ENCODE data around the gene ALOXE3.

ALOXE3 gene

DNA sequence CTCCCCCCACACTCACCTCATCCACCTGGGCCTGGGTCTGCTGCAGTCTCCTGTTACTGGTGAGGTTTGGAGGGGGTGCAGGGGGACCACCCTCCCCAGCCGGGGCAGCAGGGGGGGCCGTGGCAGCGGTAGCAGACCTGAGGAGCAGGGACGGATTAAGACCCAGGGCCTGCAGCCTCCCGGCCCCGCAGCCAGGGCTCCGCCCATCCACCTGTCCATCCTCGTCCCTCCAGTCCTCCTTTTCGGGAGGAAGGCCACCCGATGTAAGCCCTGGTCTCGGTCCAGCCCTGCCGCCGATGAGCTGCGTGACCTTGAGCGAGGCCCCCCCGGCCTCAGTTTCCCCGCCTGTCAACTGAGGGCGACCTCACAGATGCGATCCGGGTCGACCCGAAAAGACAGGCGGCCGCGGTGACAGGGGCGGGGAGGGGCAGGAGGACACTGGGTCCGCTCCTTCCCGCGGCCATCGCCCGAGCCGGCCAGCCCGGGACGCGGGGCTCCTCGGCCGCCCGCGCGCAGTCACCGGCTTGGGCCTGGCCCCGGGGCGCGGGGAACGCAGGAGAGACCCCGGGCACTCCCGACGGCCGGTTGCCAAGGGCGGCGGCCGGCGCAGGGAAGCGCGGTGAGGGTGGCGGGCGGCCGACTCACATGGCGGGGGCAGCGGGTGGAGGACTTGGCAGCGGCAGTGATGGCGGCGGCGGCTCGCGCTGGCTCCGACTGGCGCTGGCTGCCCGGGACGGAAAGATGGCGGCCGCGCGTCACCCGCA, 44.1 kb upstream of the ALOXE3 start, which contains the start of gene VAMP2:
VAMP2 (minus strand) TSS at position 716 of the 764 bp plus-strand sequence; CDS start at position 647, 69 bp downstream.
- peak within 1 kb of the TSS; percentile 98 for H3K4me2 ChIP-seq (ENCODE audit: low read depth, low read length, poor library complexity, severe bottlenecking)
- no peaks in the 10 kb centered on the region for H3K9me3 ChIP-seq (ENCODE audit: insufficient read depth, low read depth, low read length)
- H3F3A ChIP-seq (ENCODE audit: low read depth): peaks cover 7% of the 10 kb centered on the region; the same call in 1 of the 2 replicates
- H3K9ac ChIP-seq (ENCODE audit: low read depth, low read length, poor library complexity, severe bottlenecking): peak within 1 kb of the TSS; percentile 94
- H3K79me2 ChIP-seq (ENCODE audit: insufficient read depth, low read length): peaks cover 40% of the 10 kb centered on the region
- TF ChIP-seq, protein P1, sequence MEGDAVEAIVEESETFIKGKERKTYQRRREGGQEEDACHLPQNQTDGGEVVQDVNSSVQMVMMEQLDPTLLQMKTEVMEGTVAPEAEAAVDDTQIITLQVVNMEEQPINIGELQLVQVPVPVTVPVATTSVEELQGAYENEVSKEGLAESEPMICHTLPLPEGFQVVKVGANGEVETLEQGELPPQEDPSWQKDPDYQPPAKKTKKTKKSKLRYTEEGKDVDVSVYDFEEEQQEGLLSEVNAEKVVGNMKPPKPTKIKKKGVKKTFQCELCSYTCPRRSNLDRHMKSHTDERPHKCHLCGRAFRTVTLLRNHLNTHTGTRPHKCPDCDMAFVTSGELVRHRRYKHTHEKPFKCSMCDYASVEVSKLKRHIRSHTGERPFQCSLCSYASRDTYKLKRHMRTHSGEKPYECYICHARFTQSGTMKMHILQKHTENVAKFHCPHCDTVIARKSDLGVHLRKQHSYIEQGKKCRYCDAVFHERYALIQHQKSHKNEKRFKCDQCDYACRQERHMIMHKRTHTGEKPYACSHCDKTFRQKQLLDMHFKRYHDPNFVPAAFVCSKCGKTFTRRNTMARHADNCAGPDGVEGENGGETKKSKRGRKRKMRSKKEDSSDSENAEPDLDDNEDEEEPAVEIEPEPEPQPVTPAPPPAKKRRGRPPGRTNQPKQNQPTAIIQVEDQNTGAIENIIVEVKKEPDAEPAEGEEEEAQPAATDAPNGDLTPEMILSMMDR (conservative IDR thresholded peaks at IDR 0.05; ENCODE audit: low read length): no peak
- no peak for TF ChIP-seq EZH2phosphoT487 (IDR thresholded peaks at IDR 0.05; ENCODE audit: borderline replicate concordance)
- peaks cover 36% of the 10 kb centered on the region for H3K4me1 ChIP-seq (ENCODE audit: insufficient read depth, low read length, poor library complexity, severe bottlenecking)
- peaks cover 42% of the 10 kb centered on the region for H4K20me1 ChIP-seq (ENCODE audit: insufficient read depth, low read length, poor library complexity, severe bottlenecking)
- peaks cover 4% of the 10 kb centered on the region for H3K27me3 ChIP-seq (ENCODE audit: insufficient read depth, low read length, poor library complexity, severe bottlenecking)
- H3K36me3 ChIP-seq (ENCODE audit: insufficient read depth, low read length): no peaks in the 10 kb centered on the region
- H3K9me2 ChIP-seq (replicated peaks; ENCODE audit: low read depth, low read length): no peaks in the 10 kb centered on the region
- peak within 1 kb of the TSS; percentile 95 for H2AFZ ChIP-seq (ENCODE audit: low read length)
- H3K4me3 ChIP-seq (ENCODE audit: low read length, poor library complexity, severe bottlenecking): peak within 1 kb of the TSS; percentile 100

DNA sequence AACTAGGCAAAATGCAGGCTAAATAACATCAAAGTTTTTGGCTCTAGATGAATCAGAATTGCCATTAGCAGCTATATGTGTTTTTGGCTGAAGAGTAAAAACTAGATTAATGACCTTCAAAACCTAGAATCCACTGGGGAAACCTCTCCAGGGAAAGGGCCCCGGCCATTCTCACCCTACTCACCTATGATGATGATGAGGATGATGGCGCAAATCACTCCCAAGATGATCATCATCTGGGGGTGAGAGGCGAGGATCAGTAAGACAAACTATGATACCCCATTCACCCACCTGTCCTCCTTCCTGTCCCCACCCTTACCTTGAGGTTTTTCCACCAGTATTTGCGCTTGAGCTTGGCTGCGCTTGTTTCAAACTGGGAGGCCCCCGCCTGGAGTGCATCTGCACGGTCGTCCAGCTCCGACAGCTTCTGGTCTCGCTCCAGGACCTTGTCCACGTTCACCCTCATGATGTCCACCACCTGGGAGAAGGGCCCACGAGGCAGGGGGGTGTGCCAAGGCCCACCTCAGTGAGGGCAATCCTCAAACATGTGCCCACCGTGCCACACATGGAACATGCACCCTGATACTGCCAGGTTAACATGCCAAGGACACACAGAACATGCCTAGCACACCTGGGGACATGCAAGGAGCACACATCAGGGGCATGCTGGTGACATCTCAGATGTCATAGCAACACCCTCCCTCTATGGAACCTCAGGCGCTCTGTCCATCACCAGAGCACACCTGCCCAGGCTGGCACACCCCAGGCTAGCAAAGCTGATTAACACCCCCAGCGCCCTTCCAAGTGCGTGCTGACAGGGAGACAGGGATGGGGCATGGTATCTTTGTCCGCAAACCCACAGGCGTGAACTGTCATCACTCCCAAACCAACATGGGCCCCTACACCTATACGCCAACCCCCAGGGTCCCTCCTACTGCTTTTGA, 43.2 kb upstream of the ALOXE3 start:
- H3K9me2 ChIP-seq (replicated peaks; ENCODE audit: low read depth, low read length): no peaks in the 10 kb centered on the region
- H3K9me3 ChIP-seq (ENCODE audit: insufficient read depth, low read depth, low read length): no peaks in the 10 kb centered on the region
- peak overlapping the region; percentile 94 for H3K9ac ChIP-seq (ENCODE audit: low read depth, low read length, poor library complexity, severe bottlenecking)
- H3K27me3 ChIP-seq (ENCODE audit: insufficient read depth, low read length, poor library complexity, severe bottlenecking): peaks cover 4% of the 10 kb centered on the region
- no peak overlapping the region for H2AFZ ChIP-seq (ENCODE audit: low read length)
- H3K4me3 ChIP-seq (ENCODE audit: low read length, poor library complexity, severe bottlenecking): peak overlapping the region; percentile 100
- no peaks in the 10 kb centered on the region for H3K36me3 ChIP-seq (ENCODE audit: insufficient read depth, low read length)
- TF ChIP-seq, protein P1 (conservative IDR thresholded peaks at IDR 0.05; ENCODE audit: low read length): no peak
- no peak for TF ChIP-seq EZH2phosphoT487 (IDR thresholded peaks at IDR 0.05; ENCODE audit: borderline replicate concordance)
- H3K4me2 ChIP-seq (ENCODE audit: low read depth, low read length, poor library complexity, severe bottlenecking): peak overlapping the region; percentile 98
- H4K20me1 ChIP-seq (ENCODE audit: insufficient read depth, low read length, poor library complexity, severe bottlenecking): peaks cover 42% of the 10 kb centered on the region
- H3K79me2 ChIP-seq (ENCODE audit: insufficient read depth, low read length): peaks cover 40% of the 10 kb centered on the region
- H3K4me1 ChIP-seq (ENCODE audit: insufficient read depth, low read length, poor library complexity, severe bottlenecking): peaks cover 41% of the 10 kb centered on the region
- H3F3A ChIP-seq (ENCODE audit: low read depth): peaks cover 7% of the 10 kb centered on the region; the same call in 1 of the 2 replicates

DNA sequence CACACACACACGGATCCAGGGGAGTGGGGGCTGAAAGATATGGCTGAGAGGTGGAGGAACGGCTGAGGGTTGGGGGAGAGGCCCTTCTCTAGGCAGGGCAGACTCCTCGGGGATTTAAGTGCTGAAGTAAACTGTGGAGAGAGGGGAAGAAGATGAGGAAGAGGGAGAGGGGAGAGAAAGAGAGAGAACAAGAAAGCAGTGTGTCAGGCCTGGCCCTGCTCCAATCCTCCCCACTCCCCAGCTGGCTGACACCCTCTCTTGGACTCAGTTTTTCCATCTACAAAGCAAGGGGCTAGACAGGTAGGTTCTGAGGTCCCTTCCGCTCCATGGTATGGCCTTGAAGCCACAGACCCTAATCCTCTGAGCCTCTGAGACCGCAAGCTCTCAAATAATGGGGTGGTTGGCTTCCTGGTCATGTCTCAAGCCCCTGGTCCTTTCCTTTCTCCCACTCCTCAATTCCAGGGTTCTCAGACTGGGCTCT, 42.5 kb upstream of the ALOXE3 start:
- Histone ChIP-seq H3K9me3 (ENCODE audit: insufficient read depth, low read depth, low read length) (no peaks in the 10 kb centered on the region), H3K27me3 (ENCODE audit: insufficient read depth, low read length, poor library complexity, severe bottlenecking) (peaks cover 4% of the 10 kb centered on the region), H3K4me3 (ENCODE audit: low read length, poor library complexity, severe bottlenecking) (peak overlapping the region; percentile 100), H3K4me1 (ENCODE audit: insufficient read depth, low read length, poor library complexity, severe bottlenecking) (peaks cover 42% of the 10 kb centered on the region), H4K20me1 (ENCODE audit: insufficient read depth, low read length, poor library complexity, severe bottlenecking) (peaks cover 42% of the 10 kb centered on the region), H3K9ac (ENCODE audit: low read depth, low read length, poor library complexity, severe bottlenecking) (peak overlapping the region; percentile 94), H3K79me2 (ENCODE audit: insufficient read depth, low read length) (peaks cover 40% of the 10 kb centered on the region), H3K4me2 (ENCODE audit: low read depth, low read length, poor library complexity, severe bottlenecking) (peak overlapping the region; percentile 98), H3K36me3 (ENCODE audit: insufficient read depth, low read length) (no peaks in the 10 kb centered on the region), H3F3A (ENCODE audit: low read depth) (peaks cover 7% of the 10 kb centered on the region; the same call in 1 of the 2 replicates), H3K9me2 (replicated peaks; ENCODE audit: low read depth, low read length) (no peaks in the 10 kb centered on the region), H2AFZ (ENCODE audit: low read length) (no peak overlapping the region)
- TF ChIP-seq, protein P1 (conservative IDR thresholded peaks at IDR 0.05; ENCODE audit: low read length): no peak
- no peak for TF ChIP-seq EZH2phosphoT487 (IDR thresholded peaks at IDR 0.05; ENCODE audit: borderline replicate concordance)
